HFF-Myc (cell line): ENCODE results near the gene UBN2.
"Not testable (repeated sequence)": the region's sequence is repeated elsewhere in the genome, so short reads cannot be mapped to it uniquely, and the experiment has no call there.

Experiments used
- DNase-seq: peaks from one replicate; pipeline ENCODE4 v3.0.0-alpha.2; 2011; ENCODE audit warnings: low read depth; ENCODE audit errors: extremely low read depth
- H3K4me3 ChIP-seq: replicated peaks from 2 replicates; pipeline ENCODE4 v1.5.1; 2011; ENCODE audit warnings: low read depth, mild to moderate bottlenecking, control low read depth, low read length
- CTCF ChIP-seq: IDR thresholded peaks from 2 replicates; pipeline ENCODE4 v1.5.1; 2012; ENCODE audit warnings: mild to moderate bottlenecking, low read depth, low read length, control low read depth; ENCODE audit errors: missing control alignments

Gene UBN2

GRCh38 chr7:139218173-139218572, 12.9 kb upstream of the UBN2 start:
- H3K4me3 ChIP-seq, result no peak overlapping the region
- TF ChIP-seq CTCF, result no peak
- no peak for DNase-seq

GRCh38 chr7:139224219-139224618, 6.8 kb upstream of the UBN2 start:
- no peak for DNase-seq
- TF ChIP-seq CTCF, result no peak
- H3K4me3 ChIP-seq, result no peak overlapping the region

GRCh38 chr7:139224836-139225235, 6.2 kb upstream of the UBN2 start:
- H3K4me3 ChIP-seq, DNase-seq: not testable (repeated sequence)

DNA sequence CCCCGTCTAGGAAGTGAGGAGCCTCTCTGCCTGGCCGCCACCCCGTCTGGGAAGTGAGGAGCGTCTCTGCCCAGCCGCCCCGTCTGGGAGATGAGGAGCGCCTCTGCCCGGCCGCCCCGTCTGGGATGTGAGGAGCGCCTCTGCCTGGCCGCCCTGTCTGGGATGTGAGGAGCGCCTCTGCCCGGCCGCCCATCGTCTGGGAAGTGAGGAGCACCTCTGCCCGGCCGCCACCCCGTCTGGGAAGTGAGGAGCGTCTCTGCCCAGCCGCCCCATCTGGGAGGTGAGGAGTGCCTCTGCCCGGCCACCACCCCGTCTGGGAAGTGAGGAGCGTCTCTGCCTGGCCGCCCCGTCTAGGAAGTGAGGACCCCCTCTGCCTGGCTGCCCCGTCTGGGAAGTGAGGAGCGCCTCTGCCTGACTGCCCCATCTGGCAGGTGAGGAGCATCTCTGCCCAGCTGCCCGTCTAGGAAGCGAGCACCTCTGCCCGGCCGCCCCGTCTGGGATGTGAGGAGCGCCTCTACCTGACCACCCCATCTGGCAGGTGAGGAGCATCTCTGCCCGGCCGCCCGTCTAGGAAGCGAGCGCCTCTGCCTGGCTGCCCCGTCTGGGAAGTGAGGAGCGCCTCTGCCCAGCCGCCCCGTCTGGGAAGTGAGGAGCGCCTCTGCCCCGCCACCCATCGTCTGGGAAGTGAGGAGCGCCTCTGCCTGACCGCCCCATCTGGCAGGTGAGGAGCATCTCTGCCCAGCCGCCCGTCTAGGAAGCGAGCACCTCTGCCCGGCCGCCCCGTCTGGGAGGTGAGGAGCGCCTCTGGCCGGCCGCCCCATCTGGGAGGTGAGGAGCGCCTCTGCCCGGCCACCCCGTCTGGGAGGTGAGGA, 5.5 kb upstream of the UBN2 start:
- not testable (repeated sequence) for H3K4me3 ChIP-seq, DNase-seq

DNA sequence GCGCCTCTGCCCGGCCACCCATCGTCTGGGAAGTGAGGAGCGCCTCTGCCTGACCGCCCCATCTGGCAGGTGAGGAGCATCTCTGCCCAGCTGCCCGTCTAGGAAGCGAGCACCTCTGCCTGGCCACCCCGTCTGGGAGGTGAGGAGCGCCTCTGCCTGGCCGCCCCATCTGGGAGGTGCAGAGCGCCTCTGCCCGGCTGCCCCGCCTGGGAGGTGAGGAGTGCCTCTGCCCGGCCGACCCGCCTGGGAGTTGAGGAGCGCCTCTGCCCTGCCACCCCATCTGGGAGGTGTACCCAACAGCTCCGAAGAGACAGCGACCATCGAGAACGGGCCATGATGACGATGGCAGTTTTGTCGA, 4.9 kb upstream of the UBN2 start:
- not testable (repeated sequence) for H3K4me3 ChIP-seq, DNase-seq

GRCh38 chr7:139226988-139227488, 4.0 kb upstream of the UBN2 start:
- DNase-seq, H3K4me3 ChIP-seq: not testable (repeated sequence)

DNA sequence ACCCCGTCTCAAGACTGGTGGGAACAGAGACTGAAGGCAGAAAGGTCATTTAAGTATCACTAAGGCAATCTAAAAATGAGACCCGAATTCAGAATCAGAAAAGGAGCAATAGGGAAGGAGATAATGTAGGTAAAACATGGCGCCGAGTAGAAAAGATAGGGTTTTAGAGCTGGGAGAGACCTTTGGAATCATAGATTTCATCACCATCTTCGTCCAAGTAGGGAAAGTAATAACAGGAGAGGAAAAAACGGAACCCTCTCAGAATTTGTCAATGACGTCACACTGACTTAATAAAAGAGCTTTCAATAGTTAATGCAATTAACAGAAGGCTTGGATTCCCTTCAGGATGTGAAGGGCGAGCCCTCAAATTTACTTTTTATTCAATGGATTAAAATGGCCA, 1.0 kb upstream of the UBN2 start:
- no peak for DNase-seq
- peak overlapping the region; percentile 86 for H3K4me3 ChIP-seq

GRCh38 chr7:139230484-139230773, 608 bp upstream of the UBN2 start:
- peak overlapping the region; percentile 86 for H3K4me3 ChIP-seq
- no peak for DNase-seq

More for the DNA sequence above, 1.0 kb upstream of the UBN2 start:
- no peak for TF ChIP-seq CTCF

More at GRCh38 chr7:139230484-139230773, 608 bp upstream of the UBN2 start:
- TF ChIP-seq CTCF, result no peak
